Measurements from ENCODE around the gene BCAN.

The BCAN gene

DNA sequence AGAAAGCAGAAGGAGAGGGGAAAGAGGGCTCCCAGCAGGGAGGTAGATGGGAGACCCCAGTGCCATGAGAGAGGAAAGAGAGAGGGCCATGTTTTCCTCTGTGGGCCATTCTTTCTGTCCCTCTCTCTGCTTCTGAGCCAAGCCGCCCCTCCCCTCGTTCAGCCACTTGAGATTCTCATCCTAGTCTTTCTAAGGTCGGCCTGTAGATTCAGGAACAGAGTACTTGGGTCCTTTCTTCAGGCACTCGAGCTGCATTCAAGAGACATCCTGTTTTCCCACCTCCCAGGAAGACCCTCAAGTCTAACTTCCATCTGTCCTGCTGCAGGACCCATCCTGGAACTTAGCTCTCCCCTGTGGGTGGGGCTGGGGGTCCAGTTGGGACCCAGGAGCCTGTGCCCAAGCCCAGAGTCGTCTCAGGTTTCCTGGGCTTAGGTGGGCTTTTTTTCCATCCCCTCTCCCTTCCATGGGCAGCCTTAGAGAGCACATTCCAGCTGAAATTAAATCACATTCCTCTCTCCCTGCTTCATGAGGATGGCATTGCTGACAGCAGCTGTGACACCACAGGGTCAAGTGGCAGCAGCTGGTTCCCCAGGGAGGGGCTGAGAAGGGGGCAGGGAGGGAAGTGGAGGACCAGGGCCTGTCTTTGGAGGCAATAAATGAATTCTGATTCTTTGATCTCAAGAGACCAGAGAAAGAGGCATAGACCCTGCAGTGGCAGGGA, 22.3 kb downstream of the BCAN start:
- peak; percentile 86 for DNase-seq

DNA sequence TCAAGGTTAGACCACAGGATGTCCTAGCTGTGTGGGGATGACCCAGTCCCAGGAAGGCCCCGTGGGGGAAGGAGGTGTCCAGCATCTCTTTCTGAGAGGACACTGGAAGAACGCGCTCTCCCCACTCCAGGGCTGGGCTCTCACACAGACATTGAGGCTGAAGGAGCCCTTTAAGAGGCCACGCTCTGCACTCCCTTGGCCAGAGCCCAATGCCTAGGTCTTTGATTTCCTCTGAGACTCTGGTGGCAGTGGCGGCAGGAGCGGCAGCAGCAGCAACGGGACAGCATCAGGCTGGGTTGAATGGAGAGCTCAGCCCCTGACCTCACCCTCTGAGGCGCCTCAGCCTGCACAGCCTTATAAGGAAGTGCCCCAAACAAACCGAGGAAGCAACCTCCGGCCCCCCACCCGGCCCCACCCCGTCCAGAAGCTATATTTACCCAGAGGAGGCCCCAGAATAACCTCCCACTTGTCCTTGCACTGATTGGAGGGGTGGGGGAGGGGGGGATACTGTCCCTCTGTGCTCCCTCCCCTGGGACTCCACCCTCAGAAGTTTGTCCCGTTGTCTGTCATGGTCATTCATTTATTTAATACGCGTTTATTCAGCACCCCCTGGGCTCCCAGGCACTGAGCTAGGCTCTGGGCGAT, 23.0 kb downstream of the BCAN start:
- DNase-seq: peak; percentile 84

DNA sequence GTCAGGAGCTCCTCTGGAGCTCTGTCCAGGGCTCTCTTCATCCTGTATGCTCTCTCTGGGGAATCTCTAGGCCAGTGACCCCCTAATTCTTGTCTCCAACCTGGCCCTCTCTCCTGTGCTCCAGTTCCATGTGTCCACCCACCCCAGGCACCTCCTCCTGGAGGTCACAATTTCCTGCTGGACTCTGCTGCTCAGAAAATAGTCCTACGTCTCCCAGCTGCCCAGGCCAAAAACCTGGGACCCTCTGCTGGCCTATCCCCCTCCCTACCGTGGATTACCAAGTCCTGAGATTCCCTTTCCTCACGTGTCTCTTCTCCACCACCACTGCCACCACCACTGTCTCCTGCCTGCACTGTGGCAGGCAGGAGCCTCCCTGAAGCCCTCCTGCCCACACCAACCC, 23.6 kb downstream of the BCAN start:
- DNase-seq: no peak

GRCh38 chr1:156666862-156667609, 25.1 kb downstream of the BCAN start:
- no peak for DNase-seq

DNA sequence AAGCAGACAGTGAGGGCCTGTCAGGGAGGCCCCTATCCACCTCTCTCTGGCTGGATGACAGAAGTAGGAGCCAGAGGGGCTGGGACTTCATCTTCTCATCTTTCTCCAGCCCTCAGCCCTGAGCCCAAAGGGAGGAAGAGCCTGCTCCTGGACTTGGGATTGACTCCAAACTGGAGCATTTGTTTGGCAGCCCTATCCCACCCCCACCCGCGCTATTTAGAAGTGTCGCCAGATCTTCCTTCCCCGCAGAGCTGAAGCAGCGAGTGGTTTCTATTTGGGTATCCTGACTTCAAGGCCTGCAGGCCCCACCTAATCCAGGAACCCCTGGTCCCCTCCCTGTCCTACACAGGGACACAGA, 25.7 kb downstream of the BCAN start:
- DNase-seq: no peak

GRCh38 chr1:156667968-156668709, 26.2 kb downstream of the BCAN start:
- DNase-seq: peak; percentile 43

DNA sequence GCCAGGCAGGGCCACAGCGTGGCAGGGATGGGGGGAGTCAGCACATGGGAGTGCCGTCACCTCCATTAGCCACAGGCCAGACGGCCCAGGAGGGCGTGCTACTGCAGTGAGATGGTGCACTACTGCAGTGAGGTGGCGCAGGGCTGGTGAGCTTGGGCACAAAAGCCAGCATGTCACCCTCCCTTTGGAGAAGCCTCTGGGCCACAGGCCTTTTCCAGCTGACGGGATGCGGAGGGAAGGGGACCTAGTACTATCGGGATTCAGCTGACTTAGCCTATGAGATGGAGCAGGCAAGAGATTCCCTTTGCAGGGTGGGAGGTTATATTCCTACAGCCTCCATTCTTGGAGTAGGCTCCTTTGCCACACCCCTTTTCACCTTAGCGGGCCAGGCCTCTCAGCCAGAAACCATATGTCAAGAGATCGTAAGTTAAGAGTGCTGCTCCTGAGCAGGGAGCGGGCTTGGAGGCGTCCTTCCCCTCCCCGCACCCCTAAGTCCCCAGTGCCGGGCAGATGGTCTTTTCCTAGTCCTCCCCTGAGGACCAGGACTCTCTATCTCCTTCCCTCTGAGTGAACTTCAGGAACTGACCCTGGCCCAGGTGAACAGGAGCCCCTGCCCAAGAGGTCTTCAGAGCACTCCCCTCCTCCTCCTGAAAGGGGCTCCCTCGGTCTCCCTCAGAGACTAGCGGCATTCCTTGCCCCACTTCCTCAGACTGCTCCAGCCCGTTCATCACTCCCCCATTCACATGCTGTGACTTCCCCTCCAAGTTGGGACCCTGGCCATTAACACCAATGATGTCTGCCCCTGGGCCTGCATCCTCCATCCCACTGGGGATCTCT, 27.1 kb downstream of the BCAN start:
- DNase-seq: no peak

- DNase-seq: no peak
These were observed 27.9 kb downstream of the BCAN start for GRCh38 chr1:156669794-156670193.

DNA sequence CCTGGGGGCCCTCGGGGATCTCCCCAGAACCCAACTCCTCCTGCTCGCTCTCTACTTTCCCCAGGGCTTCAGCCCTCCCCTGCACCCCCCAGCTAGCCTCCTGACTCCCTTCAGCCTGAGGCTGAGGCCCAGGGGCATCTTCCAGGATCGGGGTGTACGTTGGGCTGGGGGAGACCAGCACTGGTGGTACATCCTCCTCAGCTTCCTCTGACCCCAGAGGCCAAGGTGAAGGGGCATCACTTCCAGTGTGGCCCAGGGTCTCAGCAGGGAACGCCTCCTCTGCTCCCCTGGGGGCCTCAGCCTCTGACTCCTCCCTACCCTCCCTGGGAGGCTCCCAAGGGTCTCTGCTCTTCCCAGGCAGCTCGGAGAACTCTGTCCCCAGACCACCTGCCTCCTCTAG, 28.4 kb downstream of the BCAN start:
- no peak for DNase-seq

DNA sequence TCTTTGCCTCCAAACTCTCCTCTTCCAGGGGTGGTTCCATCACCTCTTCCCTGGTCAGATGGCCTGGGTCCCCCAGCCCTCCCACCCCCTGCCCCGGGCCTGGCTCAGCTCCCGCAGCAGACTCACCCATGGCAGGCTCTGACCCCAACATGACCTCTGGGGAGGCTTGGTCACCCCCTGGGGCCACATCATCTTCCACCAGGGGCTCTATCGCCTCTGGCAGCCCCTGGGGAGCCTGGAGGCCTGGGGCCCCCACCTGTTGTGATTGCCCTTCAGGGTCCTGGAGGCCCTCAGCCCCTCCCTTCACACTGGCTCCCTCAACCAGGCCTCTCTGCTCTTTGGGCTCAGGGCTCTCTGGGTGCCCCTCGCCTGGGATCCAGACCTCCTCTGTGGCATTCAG, 28.9 kb downstream of the BCAN start:
- no peak for DNase-seq

GRCh38 chr1:156671804-156672203, 29.9 kb downstream of the BCAN start:
- no peak for DNase-seq

DNA sequence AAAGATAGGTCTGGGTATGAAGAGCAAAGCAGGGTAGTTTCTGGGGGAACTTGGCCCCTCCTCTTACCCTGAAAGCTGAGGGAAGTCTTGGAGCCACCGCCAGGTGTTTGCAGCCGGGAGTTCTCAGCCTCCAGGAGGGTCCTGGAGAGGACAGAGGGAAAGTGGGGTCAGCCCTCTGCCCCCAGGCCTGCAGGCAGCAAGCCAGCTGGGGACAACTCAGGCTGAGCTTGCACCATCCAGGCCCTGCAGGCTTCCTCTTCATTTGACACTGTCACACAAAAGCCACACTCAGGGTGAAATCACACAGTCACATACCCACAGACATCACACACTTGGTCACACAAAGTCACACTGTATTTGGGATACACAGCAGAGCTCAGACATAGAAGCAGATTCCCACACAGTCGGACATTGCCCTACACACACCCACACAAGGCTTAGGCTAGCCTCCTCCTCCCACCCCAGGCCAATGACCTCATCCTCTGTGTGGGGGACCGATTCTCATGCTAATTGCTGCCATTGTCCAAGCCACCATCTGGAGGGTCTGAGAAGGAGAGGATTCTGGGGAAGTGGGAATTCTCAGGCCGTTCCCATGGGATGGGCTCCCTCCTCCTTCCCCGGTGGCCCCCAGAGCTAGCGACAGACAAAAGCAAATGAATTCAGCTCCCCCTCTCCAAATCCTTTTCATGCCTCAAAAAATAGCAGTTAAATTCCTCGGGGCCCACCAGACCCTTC, 31.6 kb downstream of the BCAN start:
- DNase-seq: no peak

GRCh38 chr1:156675210-156676113, 33.5 kb downstream of the BCAN start:
- peak; percentile 62 for DNase-seq

- peak; percentile 71 for DNase-seq
These were observed 34.4 kb downstream of the BCAN start for GRCh38 chr1:156676114-156676819.

- peak; percentile 92 for DNase-seq
These were observed 35.1 kb downstream of the BCAN start, which contains the start of gene NES for GRCh38 chr1:156676820-156677615. Gene NES (minus strand): TSS chr1:156677407. CDS start chr1:156677264, 143 bp downstream.

GRCh38 chr1:156677616-156678596, 36.0 kb downstream of the BCAN start:
- DNase-seq: peak; percentile 93

DNA sequence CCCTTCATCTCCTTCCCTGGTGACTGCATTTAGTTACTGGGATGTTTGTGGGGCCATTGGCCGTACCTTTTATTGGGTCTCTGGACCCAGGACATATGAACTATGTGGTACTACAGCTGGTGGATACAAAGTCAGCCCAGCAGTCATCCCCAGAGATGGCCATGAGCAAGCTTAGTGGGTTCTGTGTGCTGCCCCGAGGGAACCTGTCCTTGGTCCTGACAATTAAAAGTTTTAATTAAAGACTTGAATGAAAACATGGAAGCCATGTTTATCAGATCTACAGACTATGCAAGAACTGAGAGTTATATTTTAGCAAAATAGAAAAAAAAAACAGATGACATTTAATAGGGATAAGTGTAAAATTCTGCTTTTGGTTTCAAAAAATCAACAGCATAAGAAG, 38.1 kb downstream of the BCAN start:
- no peak for DNase-seq

Measured in DMS53 (cell line).